ENCODE results near the gene GGT7.

GGT7 gene

GRCh38 chr20:34806255-34806654, 66.4 kb downstream of the GGT7 start:
- no peak overlapping the region for H3K4me3 ChIP-seq (ENCODE audit: low read length)
- no peak for DNase-seq (ENCODE audit: low read depth, low spot score)

DNA sequence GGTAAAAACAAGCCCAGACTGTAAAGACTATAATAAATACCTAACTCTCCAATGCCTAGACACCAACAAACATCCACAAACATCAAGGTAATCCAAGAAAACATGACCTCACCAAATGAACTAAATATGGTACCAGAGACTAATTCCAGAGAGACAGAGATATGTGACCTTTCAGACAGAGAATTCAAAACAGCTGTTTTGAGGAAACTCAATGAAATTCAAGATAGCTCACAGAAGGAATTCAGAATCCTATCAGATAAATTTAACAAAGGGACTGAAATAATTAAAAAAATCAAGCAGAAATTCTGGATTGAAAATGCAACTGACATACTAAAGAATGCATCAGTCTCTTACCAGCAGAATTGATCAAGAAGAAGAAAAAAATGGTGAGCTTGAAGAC, 73.8 kb downstream of the GGT7 start:
- DNase-seq (ENCODE audit: low read depth, low spot score): no peak
- no peak overlapping the region for H3K4me3 ChIP-seq (ENCODE audit: low read length)

DNA sequence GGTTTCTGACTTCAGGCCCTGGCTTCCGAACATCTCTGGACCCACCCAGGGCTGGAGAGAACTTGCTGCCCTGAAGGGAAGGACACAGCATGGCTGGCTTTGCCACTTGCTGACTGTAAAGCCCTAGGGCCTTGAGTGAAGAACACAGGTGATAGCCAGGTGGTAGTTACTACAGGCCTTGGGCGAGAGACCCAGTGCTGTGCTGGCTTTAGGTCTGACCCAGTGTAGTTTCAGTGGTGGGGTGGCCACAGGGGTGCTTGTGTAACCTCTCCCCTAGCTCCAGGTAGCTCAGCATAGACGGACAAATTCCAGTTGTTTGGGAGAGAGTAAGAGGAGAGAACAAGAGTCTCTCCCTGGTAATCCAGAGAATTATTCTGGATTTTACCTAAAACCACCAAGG, 74.3 kb downstream of the GGT7 start:
- DNase-seq (ENCODE audit: low read depth, low spot score): no peak
- H3K4me3 ChIP-seq (ENCODE audit: low read length): no peak overlapping the region

DNA sequence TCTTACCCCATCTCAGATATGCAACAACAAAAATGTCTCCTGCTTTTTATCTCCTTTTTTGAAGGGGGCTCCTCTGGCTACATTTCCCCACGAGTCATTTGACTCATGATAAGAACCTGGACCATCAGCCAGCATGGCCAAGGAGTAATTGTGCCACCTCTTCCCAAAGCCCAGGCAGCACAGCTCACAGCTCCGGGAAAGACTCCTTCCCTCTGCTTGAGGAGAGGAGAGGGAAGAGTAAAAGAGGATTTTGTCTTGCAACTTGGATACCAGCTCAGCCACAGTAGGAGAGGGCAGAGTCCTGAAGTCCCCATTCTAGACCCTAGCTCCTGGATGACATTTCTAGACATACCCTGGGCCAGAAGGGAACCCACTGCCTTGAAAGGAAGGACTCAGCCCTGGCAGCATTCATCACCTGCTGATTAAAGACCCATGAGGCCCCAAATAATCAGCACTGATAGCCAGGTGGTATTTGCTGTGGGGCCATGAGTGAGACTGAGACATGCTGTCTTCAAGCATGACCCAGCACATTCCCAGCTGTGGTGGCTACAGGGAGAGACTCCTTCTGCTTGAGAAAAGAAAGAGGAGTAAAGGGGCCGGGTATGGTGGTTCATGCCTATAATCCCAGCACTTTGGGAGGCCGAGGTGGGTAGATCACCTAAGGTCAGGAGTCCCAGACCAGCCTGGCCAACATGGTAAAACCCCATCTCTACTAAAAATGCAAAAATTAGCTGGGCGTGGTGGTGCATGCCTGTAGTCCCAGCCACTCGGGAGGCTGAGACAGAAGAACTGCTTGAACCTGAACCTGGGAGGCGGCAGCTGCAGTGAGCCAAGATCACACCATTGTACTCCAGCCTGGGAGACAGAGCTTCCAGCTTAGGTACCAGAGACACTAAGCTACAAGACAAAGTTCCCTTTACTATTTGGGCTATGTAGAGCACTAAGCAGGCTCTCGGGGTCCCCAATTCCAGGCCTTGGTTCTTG, 75.4 kb downstream of the GGT7 start:
- DNase-seq (ENCODE audit: low read depth, low spot score): no peak
- no peak overlapping the region for H3K4me3 ChIP-seq (ENCODE audit: low read length)

All from Jurkat, Clone E6-1 (cell line).